T-helper 1 cell treated with Interleukin-12 subunit alpha and Interleukin-12 subunit beta and Interleukin-4 antibody, amounts not matched to agents 30 ng/mL and 1 ng/mL, for 36 hours (primary cell): ENCODE results near the gene HIC2. TPM values are rescaled to one million over a fixed set of nuclear protein-coding genes. Genes with fewer than 3 reads are reported as not detected.
"Not testable (repeated sequence)": the region's sequence is repeated elsewhere in the genome, so short reads cannot be mapped to it uniquely, and the experiment has no call there.

Experiments
- intact Hi-C: fragments of 100-400 bp; cut with micrococcal nuclease; formaldehyde crosslinking; loops from one replicate; pipeline ENCODE4 v1.15.1; 2024
- total RNA-seq: library from RNA; stranded (reverse); gene quantifications from 2 replicates; pipeline ENCODE4 v1.2.3, GENCODE V29; 2022

The HIC2 gene
- total RNA-seq, 1 donor from 2014 or later, result 4.5 TPM

GRCh38 chr22:21434378-21435233 lies 17.4 kb downstream of the HIC2 start:
- intact Hi-C loops, result not testable (repeated sequence)

- intact Hi-C loops, result not testable (repeated sequence)
Measured at GRCh38 chr22:21435998-21436810, 19.0 kb downstream of the HIC2 start.

- intact Hi-C loops, result not testable (repeated sequence)
Measured at GRCh38 chr22:21438013-21438412, 20.8 kb downstream of the HIC2 start.

GRCh38 chr22:21440018-21440636 lies 23.0 kb downstream of the HIC2 start:
- intact Hi-C loops, result not testable (repeated sequence)

GRCh38 chr22:21440676-21441075 lies 23.5 kb downstream of the HIC2 start:
- intact Hi-C loops, result not testable (repeated sequence)

- intact Hi-C loops, result not testable (repeated sequence)
Measured at GRCh38 chr22:21441170-21441569, 24.0 kb downstream of the HIC2 start.

GRCh38 chr22:21442123-21442522 lies 25.0 kb downstream of the HIC2 start:
- intact Hi-C loops, result not testable (repeated sequence)

GRCh38 chr22:21442646-21443045 lies 25.5 kb downstream of the HIC2 start:
- intact Hi-C loops, result not testable (repeated sequence)

GRCh38 chr22:21443057-21443734 lies 26.0 kb downstream of the HIC2 start:
- intact Hi-C loops, result no loop called here

GRCh38 chr22:21443735-21444421 lies 26.7 kb downstream of the HIC2 start:
- intact Hi-C loops, result no loop called here

- intact Hi-C loops, result no loop called here
Measured at GRCh38 chr22:21444701-21445436, 27.7 kb downstream of the HIC2 start.

- intact Hi-C loops, result no loop called here
Measured at GRCh38 chr22:21445437-21446127, 28.4 kb downstream of the HIC2 start.

- intact Hi-C loops, result no loop called here
Measured at GRCh38 chr22:21446128-21446826, 29.1 kb downstream of the HIC2 start.

- intact Hi-C loops, result no loop called here
Measured at GRCh38 chr22:21446827-21447690, 29.9 kb downstream of the HIC2 start.

GRCh38 chr22:21447694-21448402 lies 30.7 kb downstream of the HIC2 start:
- intact Hi-C loops, result no loop called here

GRCh38 chr22:21448627-21449416 lies 31.7 kb downstream of the HIC2 start:
- intact Hi-C loops, result no loop called here
